MM.1S (cell line): ENCODE results near the gene MRTFA.

Experiments used
- EZH2 ChIP-seq: fragments of 300-600 bp; sonication (generic); optimal IDR thresholded peaks from 2 replicates; pipeline ENCODE3; 2017; ENCODE audit warnings: low read depth, mild to moderate bottlenecking, antibody characterized with exemption, low read length, mixed read lengths
- EZH2phosphoT487 ChIP-seq: fragments of 300-600 bp; sonication (generic); IDR thresholded peaks from 2 replicates; pipeline ENCODE4 v1.6.1; 2018; ENCODE audit warnings: antibody characterized with exemption, low read length
- TF ChIP-seq, protein P1 (sequence below): fragments of 300-600 bp; sonication (generic); IDR thresholded peaks from 2 replicates; pipeline ENCODE4 v1.5.1; 2016; ENCODE audit warnings: antibody characterized with exemption, low read length, mixed read lengths

DNA sequence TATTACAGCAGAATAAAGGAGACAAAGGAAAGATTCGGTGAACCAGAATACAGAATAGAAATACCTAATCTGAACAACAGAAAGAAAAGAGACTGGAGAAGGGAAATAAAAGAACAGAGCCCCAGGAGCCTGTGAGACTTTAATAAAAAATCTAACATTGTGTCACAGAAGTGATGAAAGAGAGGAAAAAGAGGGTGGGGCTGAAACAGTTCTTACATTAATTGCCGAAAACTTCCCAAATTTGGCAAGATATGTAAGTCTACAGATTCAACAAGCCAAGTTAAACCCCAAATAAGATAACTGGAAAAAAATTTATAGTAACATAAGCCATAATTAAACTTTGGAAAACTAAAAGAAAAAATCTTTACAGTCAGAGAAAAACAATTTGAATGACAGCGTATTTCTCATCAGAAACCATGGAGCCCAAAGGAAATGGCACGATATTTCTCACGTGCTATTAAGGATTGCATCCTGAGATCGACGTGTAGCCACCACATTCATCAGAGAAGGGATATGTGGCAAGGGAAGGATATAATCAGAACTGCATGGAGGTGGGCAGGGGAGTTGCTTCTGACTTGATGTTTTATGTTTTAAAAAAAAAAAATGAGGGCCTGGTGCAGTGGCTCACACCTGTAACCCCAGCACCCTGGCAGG is 192.2 kb downstream of the MRTFA start:
- TF ChIP-seq, protein P1, sequence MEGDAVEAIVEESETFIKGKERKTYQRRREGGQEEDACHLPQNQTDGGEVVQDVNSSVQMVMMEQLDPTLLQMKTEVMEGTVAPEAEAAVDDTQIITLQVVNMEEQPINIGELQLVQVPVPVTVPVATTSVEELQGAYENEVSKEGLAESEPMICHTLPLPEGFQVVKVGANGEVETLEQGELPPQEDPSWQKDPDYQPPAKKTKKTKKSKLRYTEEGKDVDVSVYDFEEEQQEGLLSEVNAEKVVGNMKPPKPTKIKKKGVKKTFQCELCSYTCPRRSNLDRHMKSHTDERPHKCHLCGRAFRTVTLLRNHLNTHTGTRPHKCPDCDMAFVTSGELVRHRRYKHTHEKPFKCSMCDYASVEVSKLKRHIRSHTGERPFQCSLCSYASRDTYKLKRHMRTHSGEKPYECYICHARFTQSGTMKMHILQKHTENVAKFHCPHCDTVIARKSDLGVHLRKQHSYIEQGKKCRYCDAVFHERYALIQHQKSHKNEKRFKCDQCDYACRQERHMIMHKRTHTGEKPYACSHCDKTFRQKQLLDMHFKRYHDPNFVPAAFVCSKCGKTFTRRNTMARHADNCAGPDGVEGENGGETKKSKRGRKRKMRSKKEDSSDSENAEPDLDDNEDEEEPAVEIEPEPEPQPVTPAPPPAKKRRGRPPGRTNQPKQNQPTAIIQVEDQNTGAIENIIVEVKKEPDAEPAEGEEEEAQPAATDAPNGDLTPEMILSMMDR = no peak
- TF ChIP-seq EZH2phosphoT487 (no peak), EZH2 (no peak)
